GM19035 (cell line): ENCODE results near the gene ZIC2.
"Not testable (repeated sequence)": the region's sequence is repeated elsewhere in the genome, so short reads cannot be mapped to it uniquely, and the experiment has no call there.

Experiments used
- ATAC-seq: cut with Tn5 transposase; IDR thresholded peaks from one replicate; pipeline ENCODE4 v1.9.1; 2021; ENCODE audit not compliant: unreplicated experiment

Gene ZIC2

DNA sequence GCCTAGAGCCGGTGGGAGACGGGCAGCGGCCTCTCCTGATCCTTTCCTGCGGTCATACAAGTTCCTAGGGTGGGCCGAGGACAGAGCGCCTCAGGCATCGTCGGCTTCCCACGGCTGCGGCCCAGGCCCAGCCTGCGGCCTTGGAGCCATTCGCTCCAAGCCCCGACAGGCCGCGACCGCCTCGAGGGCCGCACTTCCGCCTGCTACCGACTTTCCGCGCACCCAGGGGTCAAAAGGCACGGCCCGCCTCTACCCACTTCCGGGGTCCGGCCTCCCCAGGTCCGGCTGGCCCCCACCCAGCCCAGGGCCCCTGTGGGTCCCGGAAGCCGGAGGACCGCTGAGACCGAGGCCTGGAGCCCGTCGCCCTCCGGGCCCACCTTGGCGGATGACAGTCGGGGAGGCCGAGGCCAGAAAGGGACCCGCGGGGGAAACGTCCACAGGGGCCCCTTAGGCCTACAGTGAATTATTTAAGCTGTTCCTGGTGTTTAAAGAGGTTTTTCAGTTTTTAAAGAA, 16.2 kb downstream of the ZIC2 start:
- ATAC-seq: no peak

GRCh38 chr13:99998261-99998660, 16.7 kb downstream of the ZIC2 start:
- ATAC-seq: no peak

DNA sequence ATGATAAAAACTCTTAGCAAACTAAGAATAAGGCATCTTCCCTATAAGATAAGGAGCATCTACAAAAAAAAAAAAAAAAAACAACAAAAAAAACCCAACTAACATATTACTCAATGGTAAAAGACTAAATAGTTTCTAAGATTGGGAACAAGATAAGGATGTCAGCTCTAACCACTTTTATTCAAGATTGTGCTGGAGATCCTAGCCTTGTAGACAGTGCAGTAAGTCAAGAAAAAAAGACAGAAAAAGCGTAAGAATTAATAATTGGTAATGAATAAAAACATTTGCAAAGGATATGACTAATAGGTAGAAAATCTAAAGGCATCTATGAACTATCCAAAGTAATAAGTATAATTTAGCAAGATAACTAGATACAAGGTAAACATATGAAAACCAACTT, 33.0 kb downstream of the ZIC2 start:
- no peak for ATAC-seq

DNA sequence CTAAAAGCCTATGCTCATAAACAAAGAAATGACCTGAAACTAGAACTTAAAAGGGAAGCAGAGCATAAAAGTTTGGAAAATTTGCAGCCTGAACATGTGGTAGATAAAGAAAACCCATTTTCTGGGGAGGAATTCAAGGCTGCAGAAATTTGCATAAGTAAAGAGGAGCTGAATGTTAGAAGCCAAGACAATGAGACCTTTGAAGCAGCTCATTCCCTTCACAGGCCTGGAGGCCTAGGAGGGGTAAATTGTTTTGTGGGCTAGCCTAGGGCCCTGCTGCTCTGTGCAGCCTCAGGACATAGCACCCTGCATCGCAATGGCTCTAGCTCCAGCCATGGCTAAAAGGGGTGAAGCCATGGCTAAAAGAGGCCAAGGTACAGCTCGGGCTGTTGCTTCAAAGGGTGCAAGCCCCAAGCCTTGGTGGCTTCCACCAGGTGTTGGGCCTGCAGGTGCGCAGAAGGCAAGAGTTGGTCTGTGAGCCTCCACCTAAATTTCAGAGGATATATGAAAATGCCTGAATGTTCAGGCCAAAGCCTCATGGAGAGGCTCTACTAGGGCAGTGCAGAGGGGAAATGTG, 38.3 kb downstream of the ZIC2 start:
- no peak for ATAC-seq

DNA sequence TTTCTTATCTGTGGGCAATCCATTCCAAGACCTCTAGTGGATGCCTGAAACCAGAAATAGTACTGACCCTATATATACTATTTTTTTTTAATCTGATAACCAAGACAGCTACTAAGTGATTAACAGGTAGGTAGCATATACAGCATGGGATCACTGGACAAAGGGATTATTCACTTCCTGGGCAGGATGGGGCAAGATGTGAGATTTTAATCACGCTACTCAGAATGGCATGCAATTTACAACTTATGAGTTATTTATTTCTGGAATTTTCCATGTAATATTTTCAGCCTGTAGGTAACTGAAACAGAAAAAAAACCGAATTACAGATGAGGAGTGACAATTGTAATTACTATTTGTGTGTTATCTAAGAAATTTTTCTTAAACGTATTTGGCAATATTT, 41.2 kb downstream of the ZIC2 start:
- ATAC-seq: no peak

GRCh38 chr13:100024023-100024422, 42.4 kb downstream of the ZIC2 start:
- no peak for ATAC-seq

DNA sequence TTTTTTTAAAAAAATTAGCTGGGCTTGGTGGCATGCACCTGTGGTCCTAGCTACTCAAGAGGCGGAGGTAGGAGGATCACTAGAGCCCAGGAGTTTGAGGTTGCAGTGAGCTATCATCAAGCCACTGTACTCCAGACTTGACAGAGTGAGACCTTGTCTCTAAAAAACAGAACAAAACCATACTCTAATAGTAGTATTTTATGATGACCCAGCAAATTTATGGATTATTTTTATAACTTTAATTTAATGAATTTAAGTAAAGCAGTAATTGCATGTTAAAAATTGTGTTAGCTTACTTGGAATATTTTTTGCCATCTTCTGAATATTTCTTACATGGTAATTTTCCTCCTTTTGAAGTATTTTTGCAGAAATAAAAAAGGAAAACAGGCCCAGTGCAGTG, 48.3 kb downstream of the ZIC2 start:
- ATAC-seq: no peak

GRCh38 chr13:100032642-100033041, 51.1 kb downstream of the ZIC2 start:
- ATAC-seq: not testable (repeated sequence)

DNA sequence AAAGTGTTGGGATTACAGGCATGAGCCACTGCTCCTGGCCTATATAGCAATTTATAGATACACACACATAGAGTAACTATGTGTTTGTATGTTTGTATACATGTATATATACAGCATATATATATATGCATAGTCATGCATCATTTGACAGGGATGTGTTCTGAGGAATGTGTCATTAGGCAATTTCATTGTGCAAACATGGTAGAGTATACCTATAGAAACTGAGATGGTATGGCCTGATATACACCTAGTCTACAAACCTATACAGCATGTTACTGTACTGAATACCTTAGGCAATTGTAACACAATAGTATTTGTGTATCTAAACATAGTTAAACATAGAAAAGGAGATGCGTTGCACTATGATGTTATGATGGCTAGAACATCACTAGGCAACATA, 54.4 kb downstream of the ZIC2 start:
- ATAC-seq: no peak
